RCC 7860 (cell line): Measurements from ENCODE around the gene SPATA12.

Experiments used
- DNase-seq: peaks from one replicate; pipeline ENCODE4 v3.0.0-alpha.2; 2015; ENCODE audit warnings: low spot score
- FAIRE-seq: peaks from 2 replicates; lab custom pipeline; 2012; peaks lifted over from hg19 to GRCh38; lab: Jason Lieb, UNC

The SPATA12 gene

DNA sequence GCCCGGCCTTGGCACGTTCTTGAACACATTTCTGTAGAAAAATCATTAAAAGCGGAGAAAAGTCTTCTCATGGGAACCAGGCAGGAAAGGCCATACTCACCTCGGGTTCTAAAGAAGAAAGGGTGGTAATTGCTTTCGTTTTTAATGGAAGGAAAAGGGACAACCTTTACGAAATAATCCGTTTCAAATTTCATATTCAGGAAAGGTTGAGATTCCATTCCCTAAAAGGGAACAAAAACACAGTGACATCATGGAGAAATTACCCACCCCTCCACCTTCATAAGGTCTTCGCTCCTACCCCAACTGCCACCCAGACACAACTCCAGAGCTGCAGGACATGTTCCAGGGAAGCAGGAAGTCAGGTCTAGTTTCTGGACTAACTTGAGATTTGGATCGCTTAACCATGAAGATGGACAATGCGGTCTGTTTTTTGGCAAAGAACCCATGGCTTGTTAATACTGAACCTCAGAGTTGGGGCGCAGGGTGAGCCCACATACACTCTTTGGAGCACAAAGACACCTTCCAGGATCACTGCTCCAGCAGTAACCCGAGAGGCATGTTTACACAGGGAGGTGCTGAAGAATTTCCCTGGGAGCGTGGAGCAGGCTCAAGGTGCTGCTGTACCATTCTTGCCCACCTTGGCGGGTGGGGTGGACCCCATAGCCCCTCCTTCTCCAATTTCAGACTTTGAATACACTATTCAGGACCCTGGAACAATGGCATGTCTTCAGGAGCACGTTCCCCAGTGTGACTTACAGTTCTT is 49.2 kb downstream of the SPATA12 start:
- DNase-seq (no peak), FAIRE-seq (no peak)

DNA sequence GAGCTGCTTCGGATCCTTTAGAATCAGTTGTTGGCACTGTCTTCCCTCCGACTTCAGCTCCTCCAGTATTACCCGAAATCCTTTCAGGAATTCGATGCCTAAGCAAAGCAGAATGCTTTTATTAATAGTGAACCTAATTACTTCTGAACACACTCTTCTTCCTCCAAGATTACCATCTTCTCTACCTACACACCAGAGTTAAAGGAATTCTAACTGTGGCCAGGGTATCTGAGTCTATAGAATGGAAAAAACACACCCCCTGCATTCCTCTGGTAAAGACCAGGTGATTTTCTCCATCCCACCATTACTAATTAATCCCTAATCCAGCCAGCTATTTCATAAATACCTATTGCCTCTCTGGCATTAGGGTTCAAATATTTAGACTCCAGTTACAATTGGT is 49.8 kb downstream of the SPATA12 start:
- no peak for FAIRE-seq
- no peak for DNase-seq

DNA sequence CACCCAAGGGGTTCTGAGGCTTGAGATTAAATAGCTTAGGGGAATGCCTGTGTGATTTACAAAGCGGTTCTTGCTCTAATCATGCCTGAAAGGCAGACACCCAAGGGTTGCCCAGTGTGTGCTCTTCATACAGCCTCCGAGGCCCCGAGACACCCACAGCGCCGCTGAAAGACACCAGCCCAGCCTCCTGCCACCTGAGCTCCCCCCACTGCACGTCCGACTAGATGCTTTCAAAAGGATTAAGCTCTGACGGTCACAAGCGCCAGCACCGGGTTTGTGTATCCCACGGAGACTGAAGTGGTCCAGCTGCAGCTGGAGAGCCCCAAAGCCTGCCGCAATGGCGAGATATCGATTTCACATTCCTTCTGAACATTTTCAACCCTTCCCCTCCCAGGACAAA is 50.3 kb downstream of the SPATA12 start:
- FAIRE-seq (no peak), DNase-seq (no peak)

DNA sequence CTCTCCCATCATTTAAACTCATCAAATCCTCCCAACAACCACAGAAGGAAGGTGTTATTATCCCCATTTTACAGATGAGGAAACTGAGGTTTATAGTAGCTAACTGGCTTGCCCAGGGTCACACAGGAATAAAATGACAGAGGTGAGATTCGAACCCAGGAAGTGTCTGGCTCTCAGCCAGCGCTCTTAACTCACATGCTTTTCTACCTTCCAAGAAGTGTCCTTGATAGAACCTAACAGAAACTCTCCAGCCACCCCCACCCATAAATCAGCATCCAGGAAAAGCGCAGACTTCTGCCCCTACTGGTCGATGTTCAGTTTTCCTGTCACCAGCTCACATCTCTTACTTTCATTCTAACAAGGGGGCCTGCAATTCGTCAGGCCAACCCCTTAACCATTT is 51.7 kb downstream of the SPATA12 start:
- DNase-seq (no peak), FAIRE-seq (no peak)

DNA sequence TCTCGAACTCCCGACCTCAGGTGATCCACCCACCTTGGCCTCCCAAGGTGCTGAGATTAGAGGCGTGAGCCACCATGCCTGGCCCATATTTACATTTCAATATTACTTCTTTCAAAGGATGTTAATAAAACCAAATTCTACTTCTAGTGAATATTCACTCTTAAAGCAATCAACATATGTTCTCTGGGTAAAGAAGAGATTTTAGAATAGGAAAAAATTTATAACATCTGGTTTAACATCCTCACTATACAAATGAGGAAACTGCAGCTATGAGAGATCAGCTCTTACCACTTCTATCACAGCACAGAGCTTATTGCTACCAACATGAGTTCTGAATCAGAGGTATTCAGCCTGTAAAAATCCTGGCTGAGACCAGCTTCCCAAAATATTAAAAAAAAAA is 56.0 kb downstream of the SPATA12 start:
- FAIRE-seq (no peak), DNase-seq (no peak)

DNA sequence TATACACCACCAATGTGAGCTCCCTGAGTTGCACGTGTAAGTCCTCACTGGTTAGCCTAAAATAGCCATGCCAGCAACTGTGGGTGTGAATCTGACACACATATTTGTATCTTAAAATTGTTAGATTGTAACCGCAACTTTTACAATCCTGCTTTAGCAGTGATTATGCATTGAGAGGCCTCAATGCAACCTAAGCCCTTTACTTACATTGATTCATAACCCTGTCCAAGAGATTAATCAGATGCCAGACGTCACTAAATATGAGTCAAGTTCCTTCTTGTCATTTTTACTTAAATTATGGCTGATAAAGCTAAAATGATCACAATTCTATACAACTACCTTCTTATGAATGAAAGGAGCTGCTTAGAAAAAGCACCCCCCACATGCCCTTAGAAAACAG is 57.8 kb downstream of the SPATA12 start:
- DNase-seq (no peak), FAIRE-seq (no peak)

DNA sequence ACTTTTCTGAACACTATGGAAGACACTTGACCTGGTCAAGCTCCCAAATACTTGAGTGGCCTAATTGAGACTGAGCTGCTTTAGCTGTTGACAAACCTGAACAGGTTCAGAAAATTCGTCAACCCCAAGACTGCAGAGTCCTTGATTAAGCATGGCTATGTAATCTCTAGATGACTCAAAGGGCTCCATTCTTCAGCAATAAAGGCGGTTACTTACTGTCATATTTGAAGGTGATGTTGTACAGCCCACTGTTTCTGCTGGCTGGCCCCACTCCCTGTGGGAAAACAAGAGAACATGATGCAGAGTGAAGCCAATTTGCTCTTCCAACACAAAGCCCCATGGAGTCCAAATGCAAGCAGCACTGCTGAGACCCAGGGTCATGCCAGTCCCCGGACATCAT is 59.6 kb downstream of the SPATA12 start:
- FAIRE-seq, result no peak
- no peak for DNase-seq

DNA sequence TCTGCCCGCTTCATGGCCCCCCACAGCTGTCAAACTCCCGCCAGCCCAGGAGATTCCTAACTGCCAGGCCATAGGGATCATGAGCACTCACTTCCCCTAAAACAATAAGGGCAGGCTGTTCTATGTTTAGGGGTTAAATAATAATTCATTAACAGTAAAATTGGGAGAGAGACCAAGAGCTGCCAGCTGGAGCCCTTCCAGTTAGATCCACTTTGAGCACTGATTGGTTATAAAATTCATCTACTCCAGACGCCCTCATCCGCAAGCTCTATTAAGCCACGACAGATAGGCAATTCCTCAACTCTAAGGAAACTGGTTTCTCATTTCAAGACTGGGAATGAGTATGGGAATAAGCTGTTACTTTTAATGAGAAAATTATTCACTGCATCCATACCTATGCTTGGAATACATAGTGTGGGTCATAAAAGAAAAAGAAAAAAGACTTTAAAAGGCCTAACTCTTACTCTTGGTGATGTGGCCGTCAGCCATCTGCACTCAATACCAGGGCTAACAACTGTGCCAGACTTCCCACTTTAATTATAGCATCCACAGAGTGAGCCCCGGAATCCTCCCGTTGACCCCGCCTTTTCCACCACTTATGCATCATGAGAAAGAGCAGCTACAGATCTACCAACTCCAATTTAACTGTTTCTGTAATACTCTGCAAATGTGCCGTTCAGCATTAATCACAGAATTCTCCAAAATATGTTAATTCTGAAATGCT is 60.1 kb downstream of the SPATA12 start:
- FAIRE-seq (no peak), DNase-seq (no peak)
